Neuronal stem cell (in vitro differentiated cells): ENCODE results near the gene SOST.

Source experiments
- DNase-seq: peaks from one replicate; pipeline ENCODE4 v3.0.0-alpha.2; 2013; ENCODE audit warnings: low spot score
- H2AFZ ChIP-seq: one replicate; pipeline ENCODE4 v1.6.1; 2013; ENCODE audit warnings: mild to moderate bottlenecking, low read length, inconsistent platforms
- H2AK5ac ChIP-seq: 2 replicates; pipeline ENCODE4 v1.6.1; 2013; ENCODE audit warnings: low read depth, mild to moderate bottlenecking, inconsistent platforms, low read length, moderate library complexity, mixed read lengths
- H2BK120ac ChIP-seq: 2 replicates; pipeline ENCODE4 v1.6.1; 2013; ENCODE audit warnings: low read depth, mild to moderate bottlenecking, inconsistent platforms, low read length, moderate library complexity, mixed read lengths
- H2BK12ac ChIP-seq: one replicate; pipeline ENCODE4 v1.6.1; 2013; ENCODE audit warnings: low read length, inconsistent platforms
- H2BK15ac ChIP-seq: 2 replicates; pipeline ENCODE4 v1.6.1; 2013; ENCODE audit warnings: mild to moderate bottlenecking, low read length, inconsistent platforms, mixed read lengths
- H2BK5ac ChIP-seq: one replicate; pipeline ENCODE4 v1.6.1; 2013; ENCODE audit warnings: inconsistent platforms, mild to moderate bottlenecking, low read length, moderate library complexity
- H3K14ac ChIP-seq: one replicate; pipeline ENCODE4 v1.6.1; 2013; ENCODE audit warnings: low read length, inconsistent platforms
- H3K18ac ChIP-seq: 2 replicates; pipeline ENCODE4 v1.6.1; 2013; ENCODE audit warnings: low read length, inconsistent platforms
- H3K23ac ChIP-seq: 2 replicates; pipeline ENCODE4 v1.6.1; 2013; ENCODE audit warnings: low read depth, mild to moderate bottlenecking, mixed read lengths, low read length, inconsistent platforms; ENCODE audit not compliant: poor library complexity
- H3K27ac ChIP-seq: replicated peaks from 3 replicates; pipeline ENCODE4 v1.5.1; 2013; ENCODE audit warnings: low read length, inconsistent platforms
- H3K27me3 ChIP-seq, 3 experiments: 2 replicates each; pipeline ENCODE4 v1.6.1; 2013; ENCODE audit warnings: low read length in 3 of 3, mild to moderate bottlenecking in 2 of 3, inconsistent platforms in 1 of 3, low read depth in 1 of 3, mixed read lengths in 1 of 3, moderate library complexity in 1 of 3; ENCODE audit not compliant: control insufficient read depth in 3 of 3, insufficient read depth in 3 of 3
- H3K36me3 ChIP-seq, 2 donors: replicated peaks in 1 of 2; 2 replicates each; pipeline ENCODE4 v1.6.1; 2013; ENCODE audit warnings: low read length in 2 of 2; ENCODE audit not compliant: control insufficient read depth in 2 of 2, insufficient read depth in 2 of 2
- H3K4ac ChIP-seq: 2 replicates; pipeline ENCODE4 v1.6.1; 2013; ENCODE audit warnings: inconsistent platforms, mild to moderate bottlenecking, low read length, moderate library complexity
- H3K4me1 ChIP-seq, 2 donors: 1 replicate in 1 of 2; 2 replicates in 1 of 2; pipeline ENCODE4 v1.6.1; 2013; ENCODE audit warnings: low read length in 2 of 2, low read depth in 1 of 2; ENCODE audit not compliant: control insufficient read depth in 2 of 2, insufficient read depth in 1 of 2
- H3K4me2 ChIP-seq: one replicate; pipeline ENCODE4 v1.6.1; 2013; ENCODE audit warnings: mild to moderate bottlenecking, low read length, inconsistent platforms; ENCODE audit not compliant: insufficient read depth, poor library complexity, severe bottlenecking
- H3K4me3 ChIP-seq, 2 donors: 2 replicates each; pipeline ENCODE4 v1.5.1; 2013; ENCODE audit warnings: low read length in 2 of 2, mild to moderate bottlenecking in 2 of 2, inconsistent platforms in 1 of 2, moderate library complexity in 1 of 2
- H3K79me1 ChIP-seq: one replicate; pipeline ENCODE4 v1.6.1; 2013; ENCODE audit warnings: low read depth, mild to moderate bottlenecking, inconsistent platforms, low read length, moderate library complexity
- H3K9ac ChIP-seq: one replicate; pipeline ENCODE4 v1.6.1; 2013; ENCODE audit warnings: mild to moderate bottlenecking, low read depth, low read length, inconsistent platforms; ENCODE audit not compliant: poor library complexity
- H3K9me3 ChIP-seq, 2 donors: replicated peaks in 1 of 2; 2 replicates each; pipeline versions ENCODE3 to v1.6.1; 2013; ENCODE audit warnings: low read length in 2 of 2, mild to moderate bottlenecking in 2 of 2, inconsistent platforms in 1 of 2, low read depth in 1 of 2, mixed read lengths in 1 of 2, moderate library complexity in 1 of 2; ENCODE audit not compliant: control insufficient read depth in 2 of 2, insufficient read depth in 1 of 2
- H4K8ac ChIP-seq: one replicate; pipeline ENCODE4 v1.6.1; 2013; ENCODE audit warnings: low read depth, mild to moderate bottlenecking, inconsistent platforms, low read length, moderate library complexity
- H4K91ac ChIP-seq: one replicate; pipeline ENCODE4 v1.6.1; 2013; ENCODE audit warnings: low read length, low read depth, mild to moderate bottlenecking, inconsistent platforms; ENCODE audit not compliant: poor library complexity
- WGBS, 2 donors: extraction: QIAGEN DNeasy Blood & Tissue Kit; methylation state at CpG; one replicate each; pipeline ENCODE4 v1.1.7; 2013; ENCODE audit warnings: missing lambda C conversion rate in 2 of 2, mixed read lengths in 1 of 2; ENCODE audit not compliant: insufficient read length in 2 of 2, insufficient replicate concordance in 1 of 2; ENCODE audit errors: extremely low coverage in 2 of 2; 5-methylcytosine and 5-hydroxymethylcytosine counted together

The SOST gene

DNA sequence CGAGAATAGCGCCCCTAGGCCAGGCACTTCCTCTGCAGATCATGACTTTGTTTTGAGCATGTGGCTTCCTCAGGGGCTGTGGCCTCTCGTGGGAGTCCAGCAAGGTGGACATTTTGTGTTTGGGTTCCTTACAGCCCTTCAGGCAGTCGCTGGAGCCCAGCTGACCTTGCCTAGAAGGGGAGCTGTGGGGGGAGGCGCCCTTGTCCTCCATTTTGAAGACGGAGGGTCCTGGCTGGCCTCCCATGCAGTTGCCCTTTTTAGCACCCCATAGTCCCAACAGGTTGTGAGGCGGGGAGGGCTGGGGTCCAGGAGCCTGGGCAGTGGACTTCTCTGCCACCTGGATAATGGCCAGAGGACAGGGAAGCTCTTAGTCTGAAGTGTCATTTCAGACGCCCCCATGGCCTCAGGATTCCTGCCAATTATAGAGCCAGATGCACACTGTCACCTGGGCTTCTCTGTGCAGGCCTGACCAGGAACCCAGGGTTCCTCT is 1.4 kb downstream of the SOST start:
- Histone ChIP-seq H3K27me3 (peaks cover 0 to 68% (median 34%) of the 10 kb centered on the region in 3 experiments), H2AK5ac (peak overlapping the region; percentile 36), H3K23ac (peak overlapping the region; percentile 8), H3K4me3 (no peak overlapping the region), H3K79me1 (no peaks in the 10 kb centered on the region), H4K91ac (no peak overlapping the region), H2BK120ac (no peak overlapping the region), H3K4me1 (peaks cover 4 to 6% of the 10 kb centered on the region in 2 donors), H3K9ac (no peak overlapping the region), H2AFZ (no peak overlapping the region), H4K8ac (no peak overlapping the region), H2BK5ac (no peak overlapping the region), H3K18ac (peak overlapping the region; percentile 25), H2BK12ac (no peak overlapping the region), H3K4me2 (no peak overlapping the region), H2BK15ac (no peak overlapping the region), H3K36me3 (no peaks in the 10 kb centered on the region), H3K14ac (no peak overlapping the region), H3K4ac (peak overlapping the region; percentile 30), H3K9me3 (no peaks in the 10 kb centered on the region), H3K27ac (no peak overlapping the region)
- WGBS, 2 donors: no CpG with 5 or more reads among the region's 8 CpGs
- no peak for DNase-seq

DNA sequence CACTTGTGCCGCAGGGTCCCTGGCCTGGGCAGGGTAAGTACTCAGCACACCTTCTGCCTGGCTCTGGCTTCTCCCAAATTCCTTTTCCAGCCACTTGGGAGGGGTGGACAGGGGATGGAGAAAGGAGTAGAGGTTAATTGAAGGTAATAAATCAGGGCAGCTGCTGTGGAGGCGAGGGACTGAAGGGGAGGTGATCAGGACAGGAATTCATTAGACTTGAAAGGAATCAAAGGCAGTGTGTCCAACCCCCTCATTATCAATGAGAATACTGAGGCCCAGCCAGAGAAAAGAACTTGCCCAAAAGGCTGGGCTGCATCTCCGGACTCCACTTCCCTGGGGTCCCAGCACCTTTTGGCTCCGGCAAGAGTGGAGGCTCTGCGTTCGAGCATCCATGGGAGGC is 2.4 kb downstream of the SOST start:
- WGBS, 2 donors: no CpG with 5 or more reads among the region's 6 CpGs
- no peaks in the 10 kb centered on the region for H3K79me1 ChIP-seq
- H2AFZ ChIP-seq: no peak overlapping the region
- H2BK12ac ChIP-seq: no peak overlapping the region
- H3K36me3 ChIP-seq: no peaks in the 10 kb centered on the region
- no peak overlapping the region for H4K8ac ChIP-seq
- no peak overlapping the region for H3K18ac ChIP-seq
- no peak overlapping the region for H2BK120ac ChIP-seq
- H3K9me3 ChIP-seq: no peaks in the 10 kb centered on the region
- no peak overlapping the region for H3K4me2 ChIP-seq
- H2AK5ac ChIP-seq: no peak overlapping the region
- H3K27ac ChIP-seq: no peak overlapping the region
- H3K14ac ChIP-seq: no peak overlapping the region
- H3K23ac ChIP-seq: no peak overlapping the region
- no peak overlapping the region for H2BK5ac ChIP-seq
- no peak for DNase-seq
- no peak overlapping the region for H3K4me3 ChIP-seq
- H3K4me1 ChIP-seq: peaks cover 4 to 6% of the 10 kb centered on the region in 2 donors
- no peak overlapping the region for H2BK15ac ChIP-seq
- H3K9ac ChIP-seq: no peak overlapping the region
- no peak overlapping the region for H4K91ac ChIP-seq
- peaks cover 0 to 74% (median 34%) of the 10 kb centered on the region in 3 experiments for H3K27me3 ChIP-seq
- H3K4ac ChIP-seq: no peak overlapping the region

DNA sequence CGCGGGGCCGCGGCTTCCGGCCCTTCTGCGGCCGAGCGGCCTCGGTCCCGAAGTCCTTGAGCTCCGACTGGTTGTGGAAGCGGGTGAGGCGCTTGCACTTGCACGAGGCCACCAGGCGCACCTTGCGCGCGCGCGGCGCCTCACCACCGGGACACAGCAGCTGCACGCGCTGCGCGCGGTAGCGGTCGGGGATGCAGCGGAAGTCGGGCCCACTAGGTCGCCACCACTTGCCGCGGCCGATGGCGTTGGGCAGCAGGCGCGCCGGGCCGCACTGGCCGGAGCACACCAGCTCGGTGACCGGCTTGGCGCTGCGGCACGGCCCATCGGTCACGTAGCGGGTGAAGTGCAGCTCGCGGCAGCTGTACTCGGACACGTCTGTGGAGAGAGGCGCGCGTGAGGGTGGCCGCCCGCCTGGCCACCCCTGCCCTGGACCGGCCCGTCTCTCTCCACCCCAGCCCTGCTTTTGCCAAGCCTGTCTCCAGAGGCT is 3.2 kb downstream of the SOST start:
- peak overlapping the region; percentile 95 for H3K18ac ChIP-seq
- H3K9ac ChIP-seq: peak overlapping the region; percentile 24
- no peak overlapping the region for H2BK15ac ChIP-seq
- H3K27me3 ChIP-seq: peaks cover 0 to 81% (median 34%) of the 10 kb centered on the region in 3 experiments
- peak overlapping the region; percentile 78 for H3K4me2 ChIP-seq
- H2BK12ac ChIP-seq: peak overlapping the region; percentile 48
- H2BK5ac ChIP-seq: no peak overlapping the region
- no peaks in the 10 kb centered on the region for H3K9me3 ChIP-seq
- DNase-seq: peak; percentile 45
- no peak overlapping the region for H2AK5ac ChIP-seq
- H3K23ac ChIP-seq: peak overlapping the region; percentile 56
- H3K27ac ChIP-seq: no peak overlapping the region
- no peaks in the 10 kb centered on the region for H3K36me3 ChIP-seq
- no peaks in the 10 kb centered on the region for H3K79me1 ChIP-seq
- peak overlapping the region; percentile 95 for H4K8ac ChIP-seq
- H3K14ac ChIP-seq: peak overlapping the region; percentile 91
- peak overlapping the region; percentile 53 for H2AFZ ChIP-seq
- H3K4me1 ChIP-seq: peaks cover 4 to 6% of the 10 kb centered on the region in 2 donors
- H4K91ac ChIP-seq: no peak overlapping the region
- peak overlapping the region; percentile 7 for H3K4ac ChIP-seq
- H3K4me3 ChIP-seq: peak overlapping the region in 1 of 2 donors; percentile 74
- WGBS, 2 donors: no CpG with 5 or more reads among the region's 60 CpGs
- peak overlapping the region; percentile 35 for H2BK120ac ChIP-seq

DNA sequence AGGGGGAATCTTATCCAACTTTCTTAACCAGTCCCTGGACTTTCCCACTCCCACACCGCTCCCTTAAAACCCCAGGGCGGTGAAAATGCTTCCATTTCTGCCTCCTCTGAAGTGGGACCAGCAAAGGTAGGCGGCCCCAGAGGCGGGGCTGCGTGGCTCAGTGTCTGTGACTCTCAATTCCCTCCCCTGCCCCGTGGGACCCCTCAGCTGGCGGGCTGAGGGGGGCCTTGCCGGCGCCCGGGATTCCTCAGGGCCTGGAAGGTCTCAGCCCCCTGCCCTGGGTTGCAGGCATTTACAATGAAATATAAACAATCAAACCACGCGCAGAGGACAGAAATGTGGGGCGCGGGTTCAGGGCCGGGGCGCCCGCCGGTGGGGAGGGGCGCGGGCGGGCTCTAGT is 3.6 kb downstream of the SOST start:
- Histone ChIP-seq H3K14ac (no peak overlapping the region), H4K91ac (no peak overlapping the region), H2BK5ac (no peak overlapping the region), H2BK15ac (no peak overlapping the region), H3K36me3 (no peaks in the 10 kb centered on the region), H3K4me3 (no peak overlapping the region), H4K8ac (no peak overlapping the region), H3K4ac (no peak overlapping the region), H3K18ac (peak overlapping the region; percentile 95), H3K27me3 (peaks cover 0 to 85% (median 34%) of the 10 kb centered on the region in 3 experiments), H2AFZ (peak overlapping the region; percentile 53), H2AK5ac (no peak overlapping the region), H3K23ac (peak overlapping the region; percentile 12), H3K27ac (no peak overlapping the region), H3K9me3 (no peaks in the 10 kb centered on the region), H3K79me1 (no peaks in the 10 kb centered on the region), H2BK120ac (peak overlapping the region; percentile 35), H2BK12ac (no peak overlapping the region), H3K4me1 (peaks cover under 1 to 5% of the 10 kb centered on the region in 2 donors), H3K4me2 (peak overlapping the region; percentile 78), H3K9ac (no peak overlapping the region)
- no peak for DNase-seq
- WGBS, 2 donors: no CpG with 5 or more reads among the region's 21 CpGs
